Esophagus muscularis mucosa (tissue), 3 donors: ENCODE results near the gene NDUFV2.

Source experiments
- CTCF ChIP-seq, 3 experiments: fragments of 200-600 bp in 2 of 3; fragments of 450-650 bp in 1 of 3; sonication (generic) in 2 of 3; IDR thresholded peaks; one replicate each; pipeline ENCODE4 v1.5.1; 2017 to 2019; ENCODE audit warnings: antibody characterized with exemption in 3 of 3, mild to moderate bottlenecking in 2 of 3, moderate library complexity in 1 of 3
- EP300 ChIP-seq: sonication (generic); formaldehyde crosslinking; IDR thresholded peaks from one replicate; pipeline ENCODE4 v1.6.1; 2017; ENCODE audit warnings: antibody characterized with exemption

- TF ChIP-seq EP300 (no peak), CTCF (IDR thresholded peaks at IDR 0.05) (no peak)
Observed at GRCh38 chr18:9094307-9095226, 7.9 kb upstream of the NDUFV2 start.
